ENCODE results near the gene RAB11FIP2. TPM values are rescaled to one million over a fixed set of nuclear protein-coding genes. Genes with fewer than 3 reads are reported as not detected.

RAB11FIP2 gene
- total RNA-seq, 1 donor from 2014 or later: 15.3 TPM

- H3K36me3 Mint-ChIP-seq (ENCODE audit: low read depth): peaks cover 5% of the 10 kb centered on the region
- no peaks in the 10 kb centered on the region for H3K27me3 Mint-ChIP-seq (ENCODE audit: low read depth)
- no peak for DNase-seq (ENCODE audit: low read depth, low spot score)
- no peak for TF ChIP-seq CTCF (conservative IDR thresholded peaks at IDR 0.05)
- no peak overlapping the region for H3K27ac Mint-ChIP-seq (ENCODE audit: unreplicated experiment)
- no peaks in the 10 kb centered on the region for H3K9me3 Mint-ChIP-seq
- H3K4me1 Mint-ChIP-seq: peaks cover 27% of the 10 kb centered on the region
- H3K4me3 Mint-ChIP-seq: no peak overlapping the region
Observed at GRCh38 chr10:118042827-118043242, 3.9 kb downstream of the RAB11FIP2 start.

- H3K4me1 Mint-ChIP-seq: peaks cover 23% of the 10 kb centered on the region
- no peak for DNase-seq (ENCODE audit: low read depth, low spot score)
- H3K36me3 Mint-ChIP-seq (ENCODE audit: low read depth): peaks cover 5% of the 10 kb centered on the region
- no peaks in the 10 kb centered on the region for H3K27me3 Mint-ChIP-seq (ENCODE audit: low read depth)
- no peaks in the 10 kb centered on the region for H3K9me3 Mint-ChIP-seq
- H3K27ac Mint-ChIP-seq (ENCODE audit: unreplicated experiment): no peak overlapping the region
- TF ChIP-seq CTCF (conservative IDR thresholded peaks at IDR 0.05): no peak
- peak overlapping the region; percentile 27 for H3K4me3 Mint-ChIP-seq
Observed at GRCh38 chr10:118042336-118042735, 4.4 kb downstream of the RAB11FIP2 start.

- no peak overlapping the region for H3K4me3 Mint-ChIP-seq
- H3K27me3 Mint-ChIP-seq (ENCODE audit: low read depth): no peaks in the 10 kb centered on the region
- no peak for DNase-seq (ENCODE audit: low read depth, low spot score)
- H3K9me3 Mint-ChIP-seq: no peaks in the 10 kb centered on the region
- no peak for TF ChIP-seq CTCF (conservative IDR thresholded peaks at IDR 0.05)
- peaks cover 5% of the 10 kb centered on the region for H3K36me3 Mint-ChIP-seq (ENCODE audit: low read depth)
- H3K4me1 Mint-ChIP-seq: peaks cover 19% of the 10 kb centered on the region
- no peak overlapping the region for H3K27ac Mint-ChIP-seq (ENCODE audit: unreplicated experiment)
Observed at GRCh38 chr10:118041316-118041715, 5.4 kb downstream of the RAB11FIP2 start.

GRCh38 chr10:118036281-118036875 is 10.4 kb downstream of the RAB11FIP2 start:
- H3K9me3 Mint-ChIP-seq: no peaks in the 10 kb centered on the region

DNA sequence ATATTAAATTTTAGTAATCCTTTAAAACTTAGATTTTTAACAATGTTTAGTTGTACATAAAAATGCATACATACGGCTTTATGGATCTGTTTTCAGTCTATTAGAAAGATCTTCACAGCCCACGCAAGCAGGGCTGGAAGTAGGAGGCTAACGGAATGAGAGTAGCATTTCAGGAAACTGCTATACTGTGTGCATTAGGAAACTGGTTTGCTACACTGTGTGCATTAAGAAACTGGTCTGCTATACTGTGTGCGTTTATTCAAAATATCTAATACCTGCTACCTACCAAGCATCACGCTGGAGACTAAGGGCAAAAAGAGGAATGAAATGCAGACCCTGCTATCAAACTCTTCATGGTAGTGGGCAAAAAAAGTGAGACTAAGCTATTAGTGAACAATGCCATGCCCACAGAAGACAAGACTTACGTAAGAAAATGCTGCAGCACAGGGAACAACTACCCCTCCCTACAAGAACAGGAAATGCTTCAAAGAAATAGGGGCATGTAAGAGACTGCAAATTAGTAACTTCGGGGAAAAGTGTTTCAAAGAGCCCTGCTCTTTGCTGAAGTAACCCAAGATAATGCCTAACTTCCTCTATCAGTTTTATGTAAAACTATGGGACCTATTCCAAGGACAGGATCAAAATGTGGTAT is 11.3 kb downstream of the RAB11FIP2 start:
- DNase-seq (ENCODE audit: low read depth, low spot score): no peak
- H3K4me3 Mint-ChIP-seq: no peak overlapping the region
- peaks cover 12% of the 10 kb centered on the region for H3K4me1 Mint-ChIP-seq
- no peaks in the 10 kb centered on the region for H3K27me3 Mint-ChIP-seq (ENCODE audit: low read depth)
- H3K9me3 Mint-ChIP-seq: no peaks in the 10 kb centered on the region
- peaks cover 8% of the 10 kb centered on the region for H3K36me3 Mint-ChIP-seq (ENCODE audit: low read depth)
- H3K27ac Mint-ChIP-seq (ENCODE audit: unreplicated experiment): no peak overlapping the region
- no peak for TF ChIP-seq CTCF (conservative IDR thresholded peaks at IDR 0.05)

More at GRCh38 chr10:118036281-118036875, 10.4 kb downstream of the RAB11FIP2 start:
- no peak overlapping the region for H3K4me3 Mint-ChIP-seq
- no peak for TF ChIP-seq CTCF (conservative IDR thresholded peaks at IDR 0.05)
- H3K4me1 Mint-ChIP-seq: peaks cover 12% of the 10 kb centered on the region
- H3K27ac Mint-ChIP-seq (ENCODE audit: unreplicated experiment): no peak overlapping the region
- H3K36me3 Mint-ChIP-seq (ENCODE audit: low read depth): peaks cover 8% of the 10 kb centered on the region
- no peak for DNase-seq (ENCODE audit: low read depth, low spot score)
- no peaks in the 10 kb centered on the region for H3K27me3 Mint-ChIP-seq (ENCODE audit: low read depth)
